GM06990 (cell line): ENCODE results near the gene SLC39A9.

Source experiments
- DNase-seq: peaks from one replicate; pipeline ENCODE4 v3.0.0-alpha.2; 2011; ENCODE audit not compliant: insufficient read length; ENCODE audit errors: extremely low read depth
- H3K27me3 ChIP-seq: replicated peaks from 2 replicates; pipeline ENCODE4 v1.6.0; 2011; ENCODE audit warnings: low read length; ENCODE audit not compliant: control insufficient read depth, insufficient read depth
- H3K36me3 ChIP-seq: 2 replicates; pipeline ENCODE4 v1.5.1; 2011; ENCODE audit warnings: low read length; ENCODE audit not compliant: control insufficient read depth, insufficient read depth
- H3K4me3 ChIP-seq: replicated peaks from 2 replicates; pipeline ENCODE4 v1.5.1; 2011; ENCODE audit warnings: low read depth, mild to moderate bottlenecking, control low read depth, low read length
- CTCF ChIP-seq: IDR thresholded peaks from 2 replicates; pipeline ENCODE4 v1.5.1; 2011; ENCODE audit warnings: low read length, control low read depth, mild to moderate bottlenecking, inconsistent platforms; ENCODE audit not compliant: insufficient read depth, poor library complexity, severe bottlenecking

The SLC39A9 gene

GRCh38 chr14:69485701-69486100 lies 87.2 kb downstream of the SLC39A9 start:
- no peak for TF ChIP-seq CTCF
- no peak overlapping the region for H3K4me3 ChIP-seq
- no peaks in the 10 kb centered on the region for H3K36me3 ChIP-seq
- no peaks in the 10 kb centered on the region; the same call in 1 of the 2 replicates for H3K27me3 ChIP-seq
- no peak for DNase-seq

- no peak for TF ChIP-seq CTCF
- Histone ChIP-seq H3K27me3 (no peaks in the 10 kb centered on the region; the same call in 1 of the 2 replicates), H3K36me3 (no peaks in the 10 kb centered on the region), H3K4me3 (no peak overlapping the region)
- DNase-seq = no peak
These were observed 88.7 kb downstream of the SLC39A9 start for GRCh38 chr14:69487226-69487625.

- TF ChIP-seq CTCF = no peak
- H3K36me3 ChIP-seq = no peaks in the 10 kb centered on the region
- DNase-seq = no peak
- H3K27me3 ChIP-seq = no peaks in the 10 kb centered on the region; the same call in 1 of the 2 replicates
- H3K4me3 ChIP-seq = no peak overlapping the region
These were observed 89.3 kb downstream of the SLC39A9 start for GRCh38 chr14:69487771-69488170.

GRCh38 chr14:69489495-69489894 lies 91.0 kb downstream of the SLC39A9 start:
- Histone ChIP-seq H3K27me3 (no peaks in the 10 kb centered on the region; the same call in 1 of the 2 replicates), H3K36me3 (no peaks in the 10 kb centered on the region), H3K4me3 (no peak overlapping the region)
- TF ChIP-seq CTCF = no peak
- DNase-seq = no peak

GRCh38 chr14:69490219-69490918 lies 91.9 kb downstream of the SLC39A9 start:
- Histone ChIP-seq H3K4me3 (no peak overlapping the region), H3K27me3 (peaks cover 2% of the 10 kb centered on the region), H3K36me3 (no peaks in the 10 kb centered on the region)
- TF ChIP-seq CTCF = no peak
- no peak for DNase-seq
